ENCODE measurements around the gene SPRED2.

GRCh38 chr2:65273344-65273743, 159.1 kb downstream of the SPRED2 start:
- no peak for TF ChIP-seq CTCF (conservative IDR thresholded peaks at IDR 0.05 in 1 of 2, IDR thresholded peaks at IDR 0.05 in 1 of 2; ENCODE audit: extremely low read depth in 1 of 2, insufficient read depth in 1 of 2, low read depth in 1 of 2, low read length in 2 of 2)
- TF ChIP-seq EZH2 (IDR thresholded peaks at IDR 0.05; ENCODE audit: borderline replicate concordance, low read length) = no peak
